Astrocyte (in vitro differentiated cells and primary cell): ENCODE data around the gene SNRNP25. TPM values are rescaled to one million over a fixed set of nuclear protein-coding genes. Genes with fewer than 3 reads are reported as not detected.

Source experiments
- DNase-seq: peaks from one replicate; pipeline ENCODE4 v3.0.0-alpha.2; 2010; ENCODE audit warnings: low read depth
- FAIRE-seq: peaks from 2 replicates; lab custom pipeline; 2011; peaks lifted over from hg19 to GRCh38; lab: Jason Lieb, UNC
- H2AFZ ChIP-seq: 2 replicates; pipeline ENCODE4 v1.6.0; 2012; ENCODE audit warnings: low read depth, low read length, inconsistent platforms
- H3K27ac ChIP-seq: 2 replicates; pipeline ENCODE4 v1.5.1; 2011; ENCODE audit warnings: low read depth, low read length, inconsistent platforms
- H3K27me3 ChIP-seq: 2 replicates; pipeline ENCODE4 v1.6.0; 2011; ENCODE audit warnings: low read length, inconsistent platforms; ENCODE audit not compliant: insufficient read depth
- H3K36me3 ChIP-seq: 2 replicates; pipeline ENCODE4 v1.5.1; 2011; ENCODE audit warnings: low read length, inconsistent platforms; ENCODE audit not compliant: insufficient read depth
- H3K4me1 ChIP-seq: 2 replicates; pipeline ENCODE4 v1.5.1; 2011; ENCODE audit warnings: low read length, inconsistent platforms; ENCODE audit not compliant: insufficient read depth
- H3K4me2 ChIP-seq: 2 replicates; pipeline ENCODE4 v1.6.0; 2012; ENCODE audit warnings: low read length, inconsistent platforms
- H3K4me3 ChIP-seq: 2 replicates; pipeline ENCODE4 v1.5.1; 2011; ENCODE audit warnings: low read depth, mild to moderate bottlenecking, low read length, inconsistent platforms; ENCODE audit not compliant: insufficient read depth
- H3K79me2 ChIP-seq: 2 replicates; pipeline ENCODE4 v1.6.0; 2012; ENCODE audit warnings: mild to moderate bottlenecking, low read length, inconsistent platforms; ENCODE audit not compliant: insufficient read depth
- H3K9ac ChIP-seq: 2 replicates; pipeline ENCODE4 v1.6.0; 2012; ENCODE audit warnings: mild to moderate bottlenecking, low read length, inconsistent platforms
- H3K9me3 ChIP-seq: 2 replicates; pipeline ENCODE4 v1.5.1; 2012; ENCODE audit warnings: low read depth, mild to moderate bottlenecking, low read length, inconsistent platforms; ENCODE audit not compliant: insufficient read depth
- H4K20me1 ChIP-seq: 2 replicates; pipeline ENCODE4 v1.6.0; 2012; ENCODE audit warnings: low read length, inconsistent platforms; ENCODE audit not compliant: insufficient read depth
- H3K27ac Mint-ChIP-seq: one replicate; pipeline ENCODE4 v1.8.0; 2021; ENCODE audit warnings: mild to moderate bottlenecking, mixed read lengths; ENCODE audit not compliant: unreplicated experiment
- H3K27me3 Mint-ChIP-seq: one replicate; pipeline ENCODE4 v1.8.0; 2021; ENCODE audit warnings: low read depth, mixed read lengths; ENCODE audit not compliant: unreplicated experiment
- H3K36me3 Mint-ChIP-seq: one replicate; pipeline ENCODE4 v1.8.0; 2021; ENCODE audit warnings: low read depth, mixed read lengths; ENCODE audit not compliant: unreplicated experiment
- H3K4me1 Mint-ChIP-seq: one replicate; pipeline ENCODE4 v1.8.0; 2021; ENCODE audit warnings: low read depth, mixed read lengths; ENCODE audit not compliant: unreplicated experiment
- H3K4me3 Mint-ChIP-seq: one replicate; pipeline ENCODE4 v1.8.0; 2021; ENCODE audit warnings: mild to moderate bottlenecking, moderate library complexity, mixed read lengths; ENCODE audit not compliant: unreplicated experiment
- H3K9me3 Mint-ChIP-seq: one replicate; pipeline ENCODE4 v1.8.0; 2021; ENCODE audit warnings: mild to moderate bottlenecking, mixed read lengths; ENCODE audit not compliant: unreplicated experiment
- CTCF ChIP-seq: IDR thresholded peaks from 2 replicates; pipeline ENCODE4 v1.5.1; 2011; ENCODE audit warnings: low read depth, mild to moderate bottlenecking, inconsistent platforms, low read length, moderate library complexity; ENCODE audit not compliant: insufficient read depth
- EZH2 ChIP-seq: IDR thresholded peaks from 2 replicates; pipeline ENCODE4 v1.6.1; 2012; ENCODE audit warnings: mild to moderate bottlenecking, low read length, inconsistent platforms; ENCODE audit not compliant: insufficient read depth
- total RNA-seq: library from RNA; stranded (reverse); gene quantifications from 2 replicates; pipeline ENCODE4 v1.2.1, GENCODE V29; 2021

The SNRNP25 gene
- total RNA-seq, 1 donor from 2014 or later, result 34.1 TPM

- Mint-ChIP-seq H3K9me3 (no peaks in the 10 kb centered on the region), H3K4me3 (no peak overlapping the region), H3K36me3 (peaks cover 16% of the 10 kb centered on the region), H3K27me3 (peaks cover 1% of the 10 kb centered on the region), H3K4me1 (no peaks in the 10 kb centered on the region), H3K27ac (no peak overlapping the region)
- Histone ChIP-seq H3K4me3 (no peak overlapping the region), H3K27me3 (no peaks in the 10 kb centered on the region), H3K36me3 (peaks cover 3% of the 10 kb centered on the region), H2AFZ (no peak overlapping the region), H3K9me3 (no peaks in the 10 kb centered on the region), H3K4me1 (no peaks in the 10 kb centered on the region), H4K20me1 (no peaks in the 10 kb centered on the region), H3K27ac (no peak overlapping the region), H3K79me2 (no peaks in the 10 kb centered on the region), H3K9ac (no peak overlapping the region), H3K4me2 (no peak overlapping the region)
- no peak for DNase-seq
- no peak for FAIRE-seq
- no peak for TF ChIP-seq CTCF
- TF ChIP-seq EZH2, result no peak
Observed at GRCh38 chr16:38941-39892, 14.4 kb upstream of the SNRNP25 start.

- Mint-ChIP-seq H3K27ac (no peak overlapping the region), H3K4me3 (no peak overlapping the region), H3K27me3 (no peaks in the 10 kb centered on the region), H3K9me3 (no peaks in the 10 kb centered on the region), H3K4me1 (no peaks in the 10 kb centered on the region), H3K36me3 (peaks cover 22% of the 10 kb centered on the region)
- no peak overlapping the region for H3K4me2 ChIP-seq
- peaks cover 11% of the 10 kb centered on the region for H3K36me3 ChIP-seq
- no peak overlapping the region for H3K4me3 ChIP-seq
- no peaks in the 10 kb centered on the region for H3K79me2 ChIP-seq
- no peak for DNase-seq
- no peak for TF ChIP-seq CTCF
- TF ChIP-seq EZH2, result no peak
- H3K9me3 ChIP-seq, result no peaks in the 10 kb centered on the region
- no peak for FAIRE-seq
- no peaks in the 10 kb centered on the region for H4K20me1 ChIP-seq
- no peak overlapping the region for H2AFZ ChIP-seq
- H3K9ac ChIP-seq, result no peak overlapping the region
- no peak overlapping the region for H3K27ac ChIP-seq
- H3K4me1 ChIP-seq, result no peaks in the 10 kb centered on the region
- no peaks in the 10 kb centered on the region for H3K27me3 ChIP-seq
Observed at GRCh38 chr16:41439-42068, 12.1 kb upstream of the SNRNP25 start.
